HepG2 (cell line): Measurements from ENCODE around the gene HIVEP2. TPM values are rescaled to one million over a fixed set of nuclear protein-coding genes. Genes with fewer than 3 reads are reported as not detected.

Source experiments
- ATAC-seq: fragments of 200-7000 bp; cut with Tn5 transposase; 3 replicates; pipeline ENCODE4 v1.9.1; 2020; ENCODE audit warnings: mild to moderate bottlenecking, moderate library complexity
- BruUV-seq: library from RNA; stranded (reverse); fragments of 400-500 nt; replicated peaks from 2 replicates; lab custom pipeline; 2021; lab: Mats Ljungman, UMichigan
- CTCF ChIA-PET: fragments of 300-600 bp; formaldehyde crosslinking; extraction: SDS; loops from one replicate; lab custom pipeline; 2021; ENCODE audit warnings: low total read pairs, inconsistent platforms, low intra/inter-chr PET ratio; lab: Yijun Ruan, JAX
- POLR2A ChIA-PET: fragments of 350-600 bp; sonication (Branson Sonifier 250); formaldehyde crosslinking; loops from one replicate; lab custom pipeline; 2020; ENCODE audit warnings: antibody characterized with exemption, inconsistent platforms; lab: Yijun Ruan, JAX
- DNase-seq: peaks from one replicate; pipeline ENCODE4 v3.0.0-alpha.2; 2015; ENCODE audit warnings: low spot score
- FAIRE-seq: peaks from 3 replicates; lab custom pipeline; 2011; peaks lifted over from hg19 to GRCh38; lab: Jason Lieb, UNC
- H2AFZ ChIP-seq: one replicate; pipeline ENCODE4 v1.6.1; 2011; ENCODE audit warnings: low read length, inconsistent platforms
- H3K27ac ChIP-seq: fragments of 300-600 bp; 3 replicates; pipeline ENCODE4 v1.8.0; 2011; ENCODE audit warnings: mixed run types, mild to moderate bottlenecking, mixed read lengths, low read length, inconsistent platforms; ENCODE audit not compliant: insufficient read depth; ENCODE audit errors: extremely low read length
- H3K27me3 ChIP-seq, 2 experiments: fragments of 200-600 bp in 1 of 2; 2 replicates in 1 of 2; 3 replicates in 1 of 2; pipeline versions ENCODE4 v1.6.0 to v1.8.0; 2011; ENCODE audit warnings: low read length in 2 of 2, mild to moderate bottlenecking in 2 of 2, moderate library complexity in 2 of 2, inconsistent platforms in 1 of 2; ENCODE audit not compliant: insufficient read depth in 2 of 2, control insufficient read depth in 1 of 2
- H3K36me3 ChIP-seq, 2 experiments: fragments of 200-600 bp in 1 of 2; replicated peaks in 1 of 2; 2 replicates in 1 of 2; 3 replicates in 1 of 2; pipeline versions ENCODE4 v1.5.1 to v1.8.0; 2011; ENCODE audit warnings: low read length in 2 of 2, inconsistent platforms in 1 of 2; ENCODE audit not compliant: insufficient read depth in 2 of 2, control insufficient read depth in 1 of 2
- H3K4me1 ChIP-seq: 2 replicates; pipeline ENCODE4 v1.5.1; 2012; ENCODE audit warnings: low read length, inconsistent platforms; ENCODE audit not compliant: insufficient read depth
- H3K4me2 ChIP-seq: 2 replicates; pipeline ENCODE4 v1.6.0; 2011; ENCODE audit warnings: low read depth, low read length, inconsistent platforms
- H3K4me3 ChIP-seq, 3 experiments: fragments of 200-600 bp in 1 of 3; sonication (generic), shearing (Covaris generic) in 1 of 3; replicated peaks in 1 of 3; 2 replicates each; pipeline ENCODE4 v1.5.1; 2011 to 2016; ENCODE audit warnings: low read length in 3 of 3, inconsistent platforms in 2 of 3, low read depth in 2 of 3, mild to moderate bottlenecking in 2 of 3, control low read depth in 1 of 3, mixed read lengths in 1 of 3; ENCODE audit not compliant: insufficient read depth in 1 of 3
- H3K79me2 ChIP-seq: one replicate; pipeline ENCODE4 v1.6.1; 2011; ENCODE audit warnings: low read length, inconsistent platforms; ENCODE audit not compliant: insufficient read depth
- H3K9ac ChIP-seq: 2 replicates; pipeline ENCODE4 v1.6.0; 2011; ENCODE audit warnings: mild to moderate bottlenecking, low read depth, low read length, inconsistent platforms; ENCODE audit not compliant: insufficient read depth
- H3K9me3 ChIP-seq: 2 replicates; pipeline ENCODE4 v1.5.1; 2012; ENCODE audit warnings: mild to moderate bottlenecking, low read length
- H4K20me1 ChIP-seq: 2 replicates; pipeline ENCODE4 v1.6.0; 2011; ENCODE audit warnings: inconsistent platforms, mild to moderate bottlenecking, low read length, moderate library complexity; ENCODE audit not compliant: insufficient read depth
- DZIP1 ChIP-seq: sonication (generic); formaldehyde crosslinking; IDR thresholded peaks from 2 replicates; pipeline ENCODE4 v1.5.0; 2020; ENCODE audit warnings: mild to moderate bottlenecking, missing genetic modification reagents
- PCBP2 ChIP-seq: fragments of 200-400 bp; formaldehyde crosslinking; optimal IDR thresholded peaks from 2 replicates; pipeline ENCODE3; 2018; ENCODE audit warnings: low read length, low read depth; ENCODE audit not compliant: poor library complexity, severe bottlenecking
- WGBS: methylation state at CpG from one replicate; pipeline ENCODE4 v1.1.6; 2017; ENCODE audit warnings: low lambda C conversion rate; 5-methylcytosine and 5-hydroxymethylcytosine counted together
- in situ Hi-C: cut with HindIII; loops from 2 replicates; pipeline ENCODE4 v1.10.0; 2017; ENCODE audit warnings: low pct_unique_long_range_greater_than_20kb; ENCODE audit not compliant: extremely low pct_ligation_motif_present
- intact Hi-C: fragments of 100-400 bp; cut with micrococcal nuclease; formaldehyde crosslinking; loops from one replicate; pipeline ENCODE4 v1.10.0; 2022; ENCODE audit not compliant: unreplicated experiment
- polyA plus RNA-seq, 8 experiments: library from polyadenylated mRNA; depleted of rRNA in 3 of 8; stranded (reverse) in 7 of 8; unstranded in 1 of 8; fragments of >200 nt; fragmentation: Illumina TruSeq in 4 of 8; extraction: Trizol in 4 of 8; gene quantifications; 2 replicates each; pipeline versions ENCODE4 v1.2.1 to v1.2.3, GENCODE V29; 2011 to 2016; ENCODE audit warnings: low read depth in 4 of 8, missing spikeins in 1 of 8, mixed read lengths in 1 of 8; ENCODE audit not compliant: insufficient read depth in 1 of 8
- total RNA-seq, 5 experiments: library from RNA; depleted of rRNA; stranded (reverse); fragments of >200 nt; fragmentation: Illumina TruSeq; extraction: Trizol; gene quantifications; 2 replicates each; pipeline ENCODE4 v1.2.3, GENCODE V29; 2016; ENCODE audit warnings: low read depth in 1 of 5
- TF ChIP-seq, protein P1 (sequence below): sonication (generic); formaldehyde crosslinking; IDR thresholded peaks from one replicate; pipeline ENCODE4 v1.5.1; 2020; ENCODE audit warnings: mild to moderate bottlenecking, missing genetic modification reagents; ENCODE audit errors: not compliant biosample characterization

Gene HIVEP2
- total and polyA plus RNA-seq, 2 of the 13 experiments (the other 11 are each of a cell fraction or from before 2014, with no cell fraction given) = 3.4 to 12.9 TPM

GRCh38 chr6:142901611-142902010, 43.4 kb downstream of the HIVEP2 start:
- Histone ChIP-seq H3K36me3 (no peaks in the 10 kb centered on the region), H3K79me2 (no peaks in the 10 kb centered on the region), H3K9me3 (no peaks in the 10 kb centered on the region), H3K27me3 (no peaks in the 10 kb centered on the region), H3K4me3 (no peak overlapping the region), H2AFZ (no peak overlapping the region), H3K4me1 (peaks cover 16% of the 10 kb centered on the region), H3K9ac (no peak overlapping the region), H4K20me1 (peaks cover 15% of the 10 kb centered on the region; the same call in 1 of the 2 replicates), H3K4me2 (no peak overlapping the region), H3K27ac (no peak overlapping the region)
- no peak for ATAC-seq
- no TSS peak for BruUV-seq
- in situ Hi-C loops = no loop called here
- CTCF ChIA-PET = no interaction called here
- no peak for DNase-seq
- no peak for FAIRE-seq
- intact Hi-C loops = loop anchor here (2.0 kb wide), 1 partner anchor 29 kb away; no protein-coding TSS in a partner anchor
- WGBS = 95% methylated on average over 6 of the region's 6 CpGs
- TF ChIP-seq DZIP1 (CRISPR knock-in tag) (no peak), PCBP2 (no peak)
- TF ChIP-seq, protein P1, sequence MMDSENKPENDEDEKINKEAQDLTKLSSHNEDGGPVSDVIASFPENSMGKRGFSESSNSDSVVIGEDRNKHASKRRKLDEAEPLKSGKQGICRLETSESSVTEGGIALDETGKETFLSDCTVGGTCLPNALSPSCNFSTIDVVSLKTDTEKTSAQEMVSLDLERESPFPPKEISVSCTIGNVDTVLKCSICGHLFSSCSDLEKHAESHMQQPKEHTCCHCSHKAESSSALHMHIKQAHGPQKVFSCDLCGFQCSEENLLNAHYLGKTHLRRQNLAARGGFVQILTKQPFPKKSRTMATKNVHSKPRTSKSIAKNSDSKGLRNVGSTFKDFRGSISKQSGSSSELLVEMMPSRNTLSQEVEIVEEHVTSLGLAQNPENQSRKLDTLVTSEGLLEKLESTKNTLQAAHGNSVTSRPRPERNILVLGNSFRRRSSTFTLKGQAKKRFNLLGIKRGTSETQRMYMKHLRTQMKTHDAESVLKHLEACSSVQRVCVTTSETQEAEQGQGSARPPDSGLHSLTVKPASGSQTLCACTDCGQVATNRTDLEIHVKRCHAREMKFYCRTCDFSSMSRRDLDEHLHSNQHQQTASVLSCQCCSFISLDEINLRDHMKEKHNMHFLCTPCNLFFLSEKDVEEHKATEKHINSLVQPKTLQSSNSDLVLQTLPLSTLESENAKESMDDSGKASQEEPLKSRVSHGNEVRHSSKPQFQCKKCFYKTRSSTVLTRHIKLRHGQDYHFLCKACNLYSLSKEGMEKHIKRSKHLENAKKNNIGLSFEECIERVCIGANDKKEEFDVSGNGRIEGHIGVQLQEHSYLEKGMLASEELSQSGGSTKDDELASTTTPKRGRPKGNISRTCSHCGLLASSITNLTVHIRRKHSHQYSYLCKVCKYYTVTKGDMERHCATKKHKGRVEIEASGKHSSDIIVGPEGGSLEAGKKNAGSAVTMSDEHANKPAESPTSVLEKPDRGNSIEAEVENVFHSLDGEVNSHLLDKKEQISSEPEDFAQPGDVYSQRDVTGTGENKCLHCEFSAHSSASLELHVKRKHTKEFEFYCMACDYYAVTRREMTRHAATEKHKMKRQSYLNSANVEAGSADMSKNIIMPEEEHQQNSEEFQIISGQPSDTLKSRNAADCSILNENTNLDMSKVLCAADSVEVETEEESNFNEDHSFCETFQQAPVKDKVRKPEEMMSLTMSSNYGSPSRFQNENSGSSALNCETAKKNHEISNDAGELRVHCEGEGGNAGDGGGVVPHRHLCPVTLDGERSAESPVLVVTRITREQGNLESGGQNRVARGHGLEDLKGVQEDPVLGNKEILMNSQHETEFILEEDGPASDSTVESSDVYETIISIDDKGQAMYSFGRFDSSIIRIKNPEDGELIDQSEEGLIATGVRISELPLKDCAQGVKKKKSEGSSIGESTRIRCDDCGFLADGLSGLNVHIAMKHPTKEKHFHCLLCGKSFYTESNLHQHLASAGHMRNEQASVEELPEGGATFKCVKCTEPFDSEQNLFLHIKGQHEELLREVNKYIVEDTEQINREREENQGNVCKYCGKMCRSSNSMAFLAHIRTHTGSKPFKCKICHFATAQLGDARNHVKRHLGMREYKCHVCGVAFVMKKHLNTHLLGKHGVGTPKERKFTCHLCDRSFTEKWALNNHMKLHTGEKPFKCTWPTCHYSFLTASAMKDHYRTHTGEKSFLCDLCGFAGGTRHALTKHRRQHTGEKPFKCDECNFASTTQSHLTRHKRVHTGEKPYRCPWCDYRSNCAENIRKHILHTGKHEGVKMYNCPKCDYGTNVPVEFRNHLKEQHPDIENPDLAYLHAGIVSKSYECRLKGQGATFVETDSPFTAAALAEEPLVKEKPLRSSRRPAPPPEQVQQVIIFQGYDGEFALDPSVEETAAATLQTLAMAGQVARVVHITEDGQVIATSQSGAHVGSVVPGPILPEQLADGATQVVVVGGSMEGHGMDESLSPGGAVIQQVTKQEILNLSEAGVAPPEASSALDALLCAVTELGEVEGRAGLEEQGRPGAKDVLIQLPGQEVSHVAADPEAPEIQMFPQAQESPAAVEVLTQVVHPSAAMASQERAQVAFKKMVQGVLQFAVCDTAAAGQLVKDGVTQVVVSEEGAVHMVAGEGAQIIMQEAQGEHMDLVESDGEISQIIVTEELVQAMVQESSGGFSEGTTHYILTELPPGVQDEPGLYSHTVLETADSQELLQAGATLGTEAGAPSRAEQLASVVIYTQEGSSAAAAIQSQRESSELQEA (CRISPR knock-in tag) = no peak
- POLR2A ChIA-PET = no interaction called here
